ENCODE measurements around the gene ITGAD. TPM values are rescaled to one million over a fixed set of nuclear protein-coding genes. Genes with fewer than 3 reads are reported as not detected.

Gene ITGAD
- total RNA-seq, 1 experiment from 2014 or later = not detected

- Histone ChIP-seq H3K27ac (ENCODE audit: low read length) (no peak overlapping the region), H3K79me2 (ENCODE audit: low read length) (no peaks in the 10 kb centered on the region), H2AFZ (ENCODE audit: low read length) (no peak overlapping the region), H3K4me1 (ENCODE audit: insufficient read depth, low read length) (no peaks in the 10 kb centered on the region), H3K4me2 (ENCODE audit: low read length) (no peak overlapping the region), H3K4me3 (ENCODE audit: low read length) (no peak overlapping the region), H3K9me2 (replicated peaks; ENCODE audit: low read length) (no peaks in the 10 kb centered on the region), H3K27me3 (ENCODE audit: low read length) (no peaks in the 10 kb centered on the region; the same call in 1 of the 2 replicates), H3K9ac (ENCODE audit: low read length) (no peak overlapping the region), H3F3A (ENCODE audit: low read length, unreplicated experiment) (no peaks in the 10 kb centered on the region), H4K20me1 (ENCODE audit: low read length) (no peaks in the 10 kb centered on the region), H3K36me3 (ENCODE audit: low read depth, low read length) (no peaks in the 10 kb centered on the region), H3K9me3 (ENCODE audit: low read length) (no peaks in the 10 kb centered on the region)
- TF ChIP-seq EZH2 (IDR thresholded peaks at IDR 0.05; ENCODE audit: low read length, unreplicated experiment) (no peak), EZH2phosphoT487 (IDR thresholded peaks at IDR 0.05; ENCODE audit: borderline replicate concordance, low read length) (no peak), CTCF (conservative IDR thresholded peaks at IDR 0.05; ENCODE audit: low read depth, low read length) (no peak)
- ChIA-PET CTCF (no interaction called here), POLR2A (ENCODE audit: unreplicated experiment) (no interaction called here)
- DNase-seq (no peak), ATAC-seq (no peak)
- no TSS peak for BruUV-seq (replicated peaks)
- intact Hi-C loops (cut with micrococcal nuclease) = no loop called here
Observed at GRCh38 chr16:31413381-31413780, 20.2 kb downstream of the ITGAD start.

GRCh38 chr16:31413943-31414342 is 20.8 kb downstream of the ITGAD start:
- no peaks in the 10 kb centered on the region for H3K9me2 ChIP-seq (replicated peaks; ENCODE audit: low read length)
- intact Hi-C loops (cut with micrococcal nuclease) = no loop called here
- H3K36me3 ChIP-seq (ENCODE audit: low read depth, low read length) = no peaks in the 10 kb centered on the region

More at GRCh38 chr16:31413943-31414342, 20.8 kb downstream of the ITGAD start:
- no TSS peak for BruUV-seq (replicated peaks)
- Histone ChIP-seq H3K4me2 (ENCODE audit: low read length) (no peak overlapping the region), H3K9me3 (ENCODE audit: low read length) (no peaks in the 10 kb centered on the region), H2AFZ (ENCODE audit: low read length) (no peak overlapping the region), H3K4me3 (ENCODE audit: low read length) (no peak overlapping the region), H3F3A (ENCODE audit: low read length, unreplicated experiment) (no peaks in the 10 kb centered on the region), H3K27ac (ENCODE audit: low read length) (no peak overlapping the region), H3K27me3 (ENCODE audit: low read length) (no peaks in the 10 kb centered on the region; the same call in 1 of the 2 replicates), H3K9ac (ENCODE audit: low read length) (no peak overlapping the region), H3K4me1 (ENCODE audit: insufficient read depth, low read length) (no peaks in the 10 kb centered on the region), H3K79me2 (ENCODE audit: low read length) (no peaks in the 10 kb centered on the region), H4K20me1 (ENCODE audit: low read length) (no peaks in the 10 kb centered on the region)
- ATAC-seq = no peak
- ChIA-PET CTCF (no interaction called here), POLR2A (ENCODE audit: unreplicated experiment) (no interaction called here)
- TF ChIP-seq EZH2 (IDR thresholded peaks at IDR 0.05; ENCODE audit: low read length, unreplicated experiment) = no peak
- no peak for TF ChIP-seq CTCF (conservative IDR thresholded peaks at IDR 0.05; ENCODE audit: low read depth, low read length)
- TF ChIP-seq EZH2phosphoT487 (IDR thresholded peaks at IDR 0.05; ENCODE audit: borderline replicate concordance, low read length) = no peak
- no peak for DNase-seq

Data from PC-3 (cell line).